Tibial nerve (tissue), 4 donors: ENCODE data around the gene LCNL1. TPM values are rescaled to one million over a fixed set of nuclear protein-coding genes. Genes with fewer than 3 reads are reported as not detected.
A peak's percentile ranks its signal among the peaks of the same experiment; 100 is the strongest.

ENCODE experiments used
- DNase-seq, 2 donors: peaks; one replicate each; pipeline ENCODE4 v3.0.0-alpha.2; 2019; ENCODE audit warnings: low spot score in 2 of 2
- H3K27ac ChIP-seq, 4 donors: fragments of 200-600 bp; sonication (generic) in 3 of 4; one replicate each; pipeline ENCODE4 v1.5.1; 2017 to 2019; ENCODE audit warnings: mild to moderate bottlenecking in 1 of 4
- H3K27me3 ChIP-seq, 2 donors: fragments of 200-600 bp; sonication (generic) in 1 of 2; one replicate each; pipeline versions ENCODE4 v1.5.1 to v1.6.0; 2017 to 2019
- H3K36me3 ChIP-seq, 3 donors: fragments of 200-600 bp; sonication (generic); one replicate each; pipeline ENCODE4 v1.5.1; 2018 to 2019
- H3K4me1 ChIP-seq, 4 donors: fragments of 200-600 bp; sonication (generic) in 3 of 4; one replicate each; pipeline ENCODE4 v1.5.1; 2017 to 2019
- H3K4me3 ChIP-seq, 4 donors: fragments of 200-600 bp; sonication (generic) in 3 of 4; one replicate each; pipeline ENCODE4 v1.5.1; 2017 to 2019; ENCODE audit warnings: mild to moderate bottlenecking in 1 of 4, moderate library complexity in 1 of 4
- H3K9me3 ChIP-seq, 4 donors: fragments of 200-600 bp; sonication (generic) in 3 of 4; one replicate each; pipeline ENCODE4 v1.5.1; 2017 to 2019
- CTCF ChIP-seq, 5 experiments: fragments of 200-600 bp in 3 of 5; fragments of 450-650 bp in 2 of 5; sonication (generic) in 3 of 5; IDR thresholded peaks; one replicate each; pipeline ENCODE4 v1.5.1; 2016 to 2019; ENCODE audit warnings: antibody characterized with exemption in 5 of 5, mild to moderate bottlenecking in 3 of 5, moderate library complexity in 2 of 5
- EP300 ChIP-seq, 2 donors: sonication (generic); formaldehyde crosslinking; IDR thresholded peaks; one replicate each; pipeline ENCODE4 v1.6.1; 2017; ENCODE audit warnings: antibody characterized with exemption in 2 of 2, mild to moderate bottlenecking in 1 of 2
- POLR2A ChIP-seq, 2 donors: fragments of 450-650 bp; IDR thresholded peaks; one replicate each; pipeline ENCODE4 v1.6.1; 2017; ENCODE audit warnings: antibody characterized with exemption in 2 of 2, mild to moderate bottlenecking in 2 of 2, moderate library complexity in 2 of 2
- WGBS, 2 donors: methylation state at CpG; one replicate each; pipeline ENCODE4 v1.1.5; 2018; 5-methylcytosine and 5-hydroxymethylcytosine counted together
- total RNA-seq, 4 donors: library from RNA; depleted of rRNA; stranded (reverse); fragments of >200 nt; gene quantifications; one replicate each; pipeline ENCODE4 v1.1.0, GENCODE V29; 2016

The LCNL1 gene
- total RNA-seq, 4 donors from 2014 or later, result 14.7 to 86.3 (median 64.3) TPM

GRCh38 chr9:136944212-136944518 is 38.6 kb upstream of the LCNL1 start:
- H3K27ac ChIP-seq, result peak overlapping the region; percentile 78 to 91 (median 86)
- peak in 1 of 2 donors; percentile 14 for DNase-seq
- H3K9me3 ChIP-seq, result no peaks in the 10 kb centered on the region
- no peaks in the 10 kb centered on the region for H3K27me3 ChIP-seq
- peak overlapping the region; percentile 66 to 97 (median 92) for H3K4me3 ChIP-seq
- no peak for TF ChIP-seq CTCF (IDR thresholded peaks at IDR 0.05)
- no peak for TF ChIP-seq EP300 (IDR thresholded peaks at IDR 0.05)
- WGBS, 2 donors, result 0% methylated on average over 6 of the region's 45 CpGs; no CpG with 5 or more reads in 1 of the 2 donors
- H3K4me1 ChIP-seq, result peaks cover 0 to 73% (median 37%) of the 10 kb centered on the region in 4 donors
- H3K36me3 ChIP-seq, result peaks cover 4 to 43% (median 29%) of the 10 kb centered on the region in 3 donors

GRCh38 chr9:136944519-136945332 is 38.1 kb upstream of the LCNL1 start, which contains the start of the genes C8G and FBXW5:
Gene C8G (plus strand): TSS chr9:136945243. CDS start chr9:136945321, 78 bp downstream.
Gene FBXW5 (minus strand): TSS chr9:136944738. CDS start chr9:136944083, 655 bp downstream.
- Histone ChIP-seq H3K27me3 (no peaks in the 10 kb centered on the region), H3K36me3 (peaks cover 4 to 37% (median 29%) of the 10 kb centered on the region in 3 donors), H3K4me3 (peak within 1 kb of the TSS; percentile 66 to 97 (median 92)), H3K4me1 (peaks cover 0 to 78% (median 41%) of the 10 kb centered on the region in 4 donors), H3K27ac (peak within 1 kb of the TSS; percentile 78 to 91 (median 86)), H3K9me3 (no peaks in the 10 kb centered on the region)
- TF ChIP-seq POLR2A (IDR thresholded peaks at IDR 0.05), result peak in 1 of 2 donors; percentile 76
- TF ChIP-seq EP300 (IDR thresholded peaks at IDR 0.05), result peak; percentile 69 to 71
- peak; percentile 99 to 100 (median 99) for TF ChIP-seq CTCF (IDR thresholded peaks at IDR 0.05)
- peak; percentile 76 to 83 for DNase-seq
- WGBS, 2 donors, result 8 to 11% methylated on average over 32 to 45 of the region's 74 CpGs

GRCh38 chr9:136945333-136946227 is 37.2 kb upstream of the LCNL1 start:
- Histone ChIP-seq H3K4me1 (peaks cover 0 to 83% (median 43%) of the 10 kb centered on the region in 4 donors), H3K27me3 (no peaks in the 10 kb centered on the region), H3K9me3 (no peaks in the 10 kb centered on the region), H3K36me3 (peaks cover 4 to 29% (median 24%) of the 10 kb centered on the region in 3 donors), H3K4me3 (no peak overlapping the region), H3K27ac (peak overlapping the region in 3 of 4 donors; percentile 69 to 88 (median 88))
- no peak for TF ChIP-seq CTCF (IDR thresholded peaks at IDR 0.05)
- DNase-seq, result no peak
- whole genome bisulfite sequencing, 2 donors, result 84 to 92% methylated on average over 19 to 25 of the region's 30 CpGs

- no peak for DNase-seq
- no peak for TF ChIP-seq POLR2A (IDR thresholded peaks at IDR 0.05)
- no peak for TF ChIP-seq EP300 (IDR thresholded peaks at IDR 0.05)
- no peak for TF ChIP-seq CTCF (IDR thresholded peaks at IDR 0.05)
- 66 to 73% methylated on average over 10 to 19 of the region's 27 CpGs for WGBS, 2 donors
- no peaks in the 10 kb centered on the region for H3K27me3 ChIP-seq
- no peaks in the 10 kb centered on the region for H3K9me3 ChIP-seq
- H3K27ac ChIP-seq, result peak overlapping the region; percentile 61 to 92 (median 88)
- peaks cover 4 to 20% (median 16%) of the 10 kb centered on the region in 3 donors for H3K36me3 ChIP-seq
- peaks cover 0 to 87% (median 44%) of the 10 kb centered on the region in 4 donors for H3K4me1 ChIP-seq
- H3K4me3 ChIP-seq, result no peak overlapping the region
Measured at GRCh38 chr9:136946228-136947027, 36.4 kb upstream of the LCNL1 start.
